ENCODE results near the gene RPS15A.

RPS15A gene

GRCh38 chr16:18809165-18809564 lies 19.0 kb upstream of the RPS15A start:
- no peaks in the 10 kb centered on the region for H3K9me3 ChIP-seq (ENCODE audit: severe bottlenecking)
- no peak for TF ChIP-seq CTCF (IDR thresholded peaks at IDR 0.05; ENCODE audit: low read depth, low read length)
- H3K27me3 ChIP-seq (ENCODE audit: insufficient read depth, low read depth, severe bottlenecking) = no peaks in the 10 kb centered on the region
- H3K36me3 ChIP-seq = peaks cover 62% of the 10 kb centered on the region
- H3K4me3 ChIP-seq (ENCODE audit: low read depth, low read length) = no peak overlapping the region
- H3K27ac ChIP-seq = no peak overlapping the region
- DNase-seq = no peak

DNA sequence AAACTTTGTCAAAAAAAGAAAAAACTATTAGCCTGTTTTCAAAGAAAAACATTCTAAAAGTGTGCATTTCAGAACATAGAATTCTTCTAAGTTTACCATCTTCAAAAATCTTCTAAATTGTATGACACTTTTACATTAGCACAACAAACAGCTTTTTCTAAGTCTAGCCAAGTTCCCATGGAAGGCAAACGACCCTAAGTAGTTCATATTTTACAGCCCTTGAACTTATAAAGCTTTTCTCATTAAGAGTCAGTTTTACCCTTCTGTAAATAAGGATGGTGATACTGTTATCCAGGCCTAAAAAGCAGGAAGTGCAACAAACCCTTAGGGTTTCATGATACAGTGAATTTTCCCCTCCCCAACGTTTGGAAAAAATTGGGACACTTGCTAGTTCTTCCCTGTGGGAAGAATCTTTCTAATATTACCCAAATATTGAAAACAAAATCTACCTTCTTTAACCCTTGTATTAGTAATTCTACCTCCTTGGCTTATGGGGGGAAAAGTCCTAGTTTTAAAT lies 15.2 kb upstream of the RPS15A start:
- Histone ChIP-seq H3K4me3 (ENCODE audit: low read depth, low read length) (no peak overlapping the region), H3K27ac (no peak overlapping the region), H3K27me3 (ENCODE audit: insufficient read depth, low read depth, severe bottlenecking) (no peaks in the 10 kb centered on the region), H3K9me3 (ENCODE audit: severe bottlenecking) (no peaks in the 10 kb centered on the region), H3K36me3 (peaks cover 41% of the 10 kb centered on the region)
- DNase-seq = no peak
- no peak for TF ChIP-seq CTCF (IDR thresholded peaks at IDR 0.05; ENCODE audit: low read depth, low read length)

DNA sequence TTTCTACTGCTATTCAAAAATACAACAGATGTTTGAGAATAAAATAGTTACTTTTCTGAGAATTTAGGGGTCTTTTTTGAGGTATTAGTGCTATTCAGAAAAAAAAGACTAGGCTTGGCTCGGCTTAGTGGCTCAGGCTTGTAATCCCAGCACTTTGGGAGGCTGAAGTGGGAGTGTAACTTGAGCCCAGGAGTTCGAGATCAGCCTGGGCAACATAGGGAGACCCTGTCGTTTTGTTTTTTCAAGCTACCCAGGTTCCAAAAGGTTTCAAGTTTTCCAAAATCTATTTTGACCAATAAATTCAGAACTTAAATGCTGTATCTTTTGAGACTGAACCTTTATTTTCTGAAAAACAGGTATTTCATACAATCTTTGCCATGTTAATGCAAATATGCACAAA lies 14.4 kb upstream of the RPS15A start:
- no peak overlapping the region for H3K4me3 ChIP-seq (ENCODE audit: low read depth, low read length)
- peaks cover 36% of the 10 kb centered on the region for H3K36me3 ChIP-seq
- TF ChIP-seq CTCF (IDR thresholded peaks at IDR 0.05; ENCODE audit: low read depth, low read length) = no peak
- H3K27ac ChIP-seq = peak overlapping the region; percentile 36; the same call in 1 of the 2 replicates
- no peaks in the 10 kb centered on the region for H3K9me3 ChIP-seq (ENCODE audit: severe bottlenecking)
- DNase-seq = peak; percentile 35
- H3K27me3 ChIP-seq (ENCODE audit: insufficient read depth, low read depth, severe bottlenecking) = no peaks in the 10 kb centered on the region

- Histone ChIP-seq H3K9me3 (ENCODE audit: severe bottlenecking) (no peaks in the 10 kb centered on the region), H3K36me3 (peaks cover 35% of the 10 kb centered on the region), H3K27me3 (ENCODE audit: insufficient read depth, low read depth, severe bottlenecking) (no peaks in the 10 kb centered on the region), H3K27ac (peak overlapping the region; percentile 36; the same call in 1 of the 2 replicates), H3K4me3 (ENCODE audit: low read depth, low read length) (no peak overlapping the region)
- no peak for TF ChIP-seq CTCF (IDR thresholded peaks at IDR 0.05; ENCODE audit: low read depth, low read length)
- no peak for DNase-seq
Observed at GRCh38 chr16:18803569-18804462, 13.7 kb upstream of the RPS15A start.

- H3K4me3 ChIP-seq (ENCODE audit: low read depth, low read length) = no peak overlapping the region
- no peak for TF ChIP-seq CTCF (IDR thresholded peaks at IDR 0.05; ENCODE audit: low read depth, low read length)
- no peaks in the 10 kb centered on the region for H3K9me3 ChIP-seq (ENCODE audit: severe bottlenecking)
- H3K27ac ChIP-seq = no peak overlapping the region; the same call in 1 of the 2 replicates
- H3K36me3 ChIP-seq = peaks cover 33% of the 10 kb centered on the region
- no peak for DNase-seq
- no peaks in the 10 kb centered on the region for H3K27me3 ChIP-seq (ENCODE audit: insufficient read depth, low read depth, severe bottlenecking)
Observed at GRCh38 chr16:18802767-18803343, 12.7 kb upstream of the RPS15A start.

Data from WERI-Rb-1 (cell line).